ENCODE results near the gene XKR7. TPM values are rescaled to one million over a fixed set of nuclear protein-coding genes. Genes with fewer than 3 reads are reported as not detected.
"Not testable (repeated sequence)": the region's sequence is repeated elsewhere in the genome, so short reads cannot be mapped to it uniquely, and the experiment has no call there.

Gene XKR7
- total RNA-seq, 1 experiment from 2014 or later: not detected

GRCh38 chr20:32013326-32013725, 45.4 kb downstream of the XKR7 start:
- DNase-seq (ENCODE audit: low spot score): no peak

- DNase-seq (ENCODE audit: low spot score): no peak
These were observed 49.8 kb downstream of the XKR7 start for GRCh38 chr20:32017711-32018251.

- DNase-seq (ENCODE audit: low spot score): peak; percentile 35
These were observed 50.6 kb downstream of the XKR7 start for GRCh38 chr20:32018269-32019155.

- DNase-seq (ENCODE audit: low spot score): peak; percentile 21
These were observed 51.2 kb downstream of the XKR7 start for GRCh38 chr20:32019156-32019510.

GRCh38 chr20:32019563-32020463, 51.9 kb downstream of the XKR7 start:
- no peak for DNase-seq (ENCODE audit: low spot score)

- DNase-seq (ENCODE audit: low spot score): no peak
These were observed 53.1 kb downstream of the XKR7 start for GRCh38 chr20:32021091-32021490.

GRCh38 chr20:32024683-32025295, 56.8 kb downstream of the XKR7 start:
- DNase-seq (ENCODE audit: low spot score): no peak

GRCh38 chr20:32027643-32028042, 59.7 kb downstream of the XKR7 start:
- no peak for DNase-seq (ENCODE audit: low spot score)

- peak; percentile 48 for DNase-seq (ENCODE audit: low spot score)
These were observed 60.9 kb downstream of the XKR7 start for GRCh38 chr20:32028647-32029372.

GRCh38 chr20:32029561-32029960, 61.6 kb downstream of the XKR7 start:
- no peak for DNase-seq (ENCODE audit: low spot score)

- peak; percentile 80 for DNase-seq (ENCODE audit: low spot score)
These were observed 63.3 kb downstream of the XKR7 start for GRCh38 chr20:32031007-32031958.

- no peak for DNase-seq (ENCODE audit: low spot score)
These were observed 65.4 kb downstream of the XKR7 start for GRCh38 chr20:32033316-32033715.

GRCh38 chr20:32033721-32034120, 65.8 kb downstream of the XKR7 start:
- not testable (repeated sequence) for DNase-seq (ENCODE audit: low spot score)

- DNase-seq (ENCODE audit: low spot score): no peak
These were observed 66.9 kb downstream of the XKR7 start for GRCh38 chr20:32034581-32035425.

GRCh38 chr20:32035426-32035779, 67.5 kb downstream of the XKR7 start:
- DNase-seq (ENCODE audit: low spot score): no peak

GRCh38 chr20:32036252-32036651, 68.3 kb downstream of the XKR7 start:
- DNase-seq (ENCODE audit: low spot score): no peak

- DNase-seq (ENCODE audit: low spot score): no peak
These were observed 69.0 kb downstream of the XKR7 start for GRCh38 chr20:32036716-32037485.

GRCh38 chr20:32037929-32038328, 70.0 kb downstream of the XKR7 start:
- no peak for DNase-seq (ENCODE audit: low spot score)

Data from H4 (cell line).